Thoracic aorta (tissue), 2 donors: ENCODE measurements around the gene SMIM10. TPM values are rescaled to one million over a fixed set of nuclear protein-coding genes. Genes with fewer than 3 reads are reported as not detected.
"Not testable (repeated sequence)": the region's sequence is repeated elsewhere in the genome, so short reads cannot be mapped to it uniquely, and the experiment has no call there.

Experiments used
- ATAC-seq: fragments of 150-250 bp; one replicate; pipeline ENCODE4 v1.8.0; 2017; ENCODE audit warnings: low read depth; ENCODE audit not compliant: insufficient number of reproducible peaks, low FRiP score
- DNase-seq: peaks from one replicate; pipeline ENCODE4 v3.0.0-alpha.2; 2020; ENCODE audit warnings: low spot score
- H3K27ac ChIP-seq, 2 donors: fragments of 200-600 bp; sonication (generic); 1 replicate in 1 of 2; 2 replicates in 1 of 2; pipeline ENCODE4 v1.5.1; 2016; ENCODE audit warnings: mild to moderate bottlenecking in 2 of 2, moderate library complexity in 2 of 2
- H3K27me3 ChIP-seq: fragments of 200-600 bp; sonication (generic); replicated peaks from 2 replicates; pipeline ENCODE4 v1.6.0; 2016; ENCODE audit warnings: mild to moderate bottlenecking; ENCODE audit not compliant: insufficient read depth
- H3K36me3 ChIP-seq: fragments of 200-600 bp; sonication (generic); one replicate; pipeline ENCODE4 v1.5.1; 2016
- H3K4me1 ChIP-seq, 2 donors: fragments of 200-600 bp; sonication (generic); 1 replicate in 1 of 2; 2 replicates in 1 of 2; pipeline versions ENCODE4 v1.5.1 to v1.6.0; 2016; ENCODE audit warnings: low read depth in 2 of 2, mild to moderate bottlenecking in 1 of 2; ENCODE audit not compliant: control insufficient read depth in 1 of 2
- H3K4me3 ChIP-seq: fragments of 200-600 bp; sonication (generic); 2 replicates; pipeline ENCODE4 v1.5.1; 2016; ENCODE audit warnings: mild to moderate bottlenecking
- H3K9me3 ChIP-seq: fragments of 200-600 bp; sonication (generic); 2 replicates; pipeline ENCODE4 v1.5.1; 2016
- CTCF ChIP-seq: fragments of 200-600 bp; sonication (generic); IDR thresholded peaks from one replicate; pipeline ENCODE4 v1.5.1; 2019; ENCODE audit warnings: antibody characterized with exemption
- total RNA-seq, 2 donors: library from RNA; depleted of rRNA; stranded (reverse); fragments of >200 nt; gene quantifications; one replicate each; pipeline versions ENCODE4 v1.1.0 to v1.2.3, GENCODE V29; 2016

SMIM10 gene
- total RNA-seq, 2 donors from 2014 or later: 9.9 to 14.6 TPM

DNA sequence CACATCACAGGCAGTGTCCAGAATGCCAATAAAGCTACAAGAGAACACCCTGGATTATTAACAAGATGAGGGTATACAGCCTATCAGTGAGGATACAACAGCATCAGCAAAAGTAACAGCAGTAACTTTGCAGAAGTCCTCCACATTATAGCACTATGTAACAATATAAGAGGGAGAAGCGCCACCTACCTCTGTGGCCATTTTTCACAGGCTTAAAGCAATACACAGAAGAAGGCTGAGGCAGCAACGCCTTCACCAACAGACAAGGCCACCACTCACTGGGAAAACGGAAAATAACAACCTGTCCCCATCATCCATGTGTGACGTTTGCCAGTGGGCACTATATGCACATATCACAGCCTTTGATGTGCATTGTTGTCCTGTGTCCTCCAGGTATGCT is 19.0 kb downstream of the SMIM10 start:
- no peaks in the 10 kb centered on the region for H3K36me3 ChIP-seq
- H3K27ac ChIP-seq: no peak overlapping the region
- ATAC-seq (no peak), DNase-seq (no peak)
- no peak for TF ChIP-seq CTCF
- no peaks in the 10 kb centered on the region for H3K9me3 ChIP-seq
- H3K27me3 ChIP-seq: no peaks in the 10 kb centered on the region
- H3K4me1 ChIP-seq: no peaks in the 10 kb centered on the region
- H3K4me3 ChIP-seq: no peak overlapping the region

DNA sequence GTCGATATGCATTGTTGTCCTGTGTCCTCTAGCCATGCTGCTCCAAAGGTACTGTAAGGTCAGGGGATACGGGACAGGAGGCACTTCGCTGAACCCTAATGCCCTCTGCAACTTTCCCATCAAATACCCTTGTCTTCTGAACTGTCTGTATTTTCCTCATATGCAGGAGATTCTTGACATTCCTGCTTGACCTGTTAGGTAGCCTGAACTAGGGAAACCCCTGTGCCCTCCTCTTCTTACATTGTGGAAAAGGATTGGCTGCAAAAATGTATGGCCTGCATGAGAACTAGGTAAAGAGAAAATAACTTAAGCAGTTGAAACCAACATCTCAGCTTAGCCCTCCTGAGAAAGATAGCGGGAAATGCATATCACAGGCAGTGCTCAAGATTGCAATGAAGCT is 20.1 kb downstream of the SMIM10 start:
- TF ChIP-seq CTCF: no peak
- H3K4me1 ChIP-seq: no peaks in the 10 kb centered on the region
- no peaks in the 10 kb centered on the region for H3K9me3 ChIP-seq
- DNase-seq (no peak), ATAC-seq (no peak)
- H3K27me3 ChIP-seq: no peaks in the 10 kb centered on the region
- no peak overlapping the region for H3K4me3 ChIP-seq
- H3K27ac ChIP-seq: no peak overlapping the region
- no peaks in the 10 kb centered on the region for H3K36me3 ChIP-seq

GRCh38 chrX:135015523-135016245 is 24.9 kb downstream of the SMIM10 start:
- ATAC-seq (no peak), DNase-seq (no peak)
- no peak for TF ChIP-seq CTCF

GRCh38 chrX:135019890-135020289 is 29.1 kb downstream of the SMIM10 start:
- H3K27ac ChIP-seq, H3K36me3 ChIP-seq, H3K4me3 ChIP-seq, H3K4me1 ChIP-seq, DNase-seq, H3K9me3 ChIP-seq, H3K27me3 ChIP-seq, ATAC-seq: not testable (repeated sequence)

More at GRCh38 chrX:135015523-135016245, 24.9 kb downstream of the SMIM10 start:
- H3K36me3 ChIP-seq: no peaks in the 10 kb centered on the region
- no peak overlapping the region for H3K27ac ChIP-seq
- H3K4me3 ChIP-seq: no peak overlapping the region
- H3K9me3 ChIP-seq: no peaks in the 10 kb centered on the region
- no peaks in the 10 kb centered on the region for H3K27me3 ChIP-seq
- H3K4me1 ChIP-seq: peaks cover 0 to 2% of the 10 kb centered on the region in 2 donors

DNA sequence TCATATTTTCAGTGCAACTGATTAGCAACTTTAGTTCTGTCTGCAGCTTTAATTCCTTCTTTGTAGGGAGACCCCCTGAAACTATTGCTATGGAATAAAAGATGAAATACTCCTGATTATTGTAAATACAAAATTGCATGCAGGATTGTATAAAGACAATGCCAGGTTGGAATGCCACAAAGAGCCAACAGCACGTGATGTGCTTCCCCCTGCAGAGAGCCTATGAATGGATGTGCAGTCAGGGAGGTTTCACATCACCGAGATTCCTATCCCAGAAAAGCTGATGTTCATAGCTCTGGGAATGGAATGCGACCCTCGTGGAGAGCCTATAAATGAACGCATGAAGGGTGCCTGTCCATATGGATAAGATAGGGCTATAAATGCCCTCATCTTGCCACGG is 33.0 kb downstream of the SMIM10 start:
- ATAC-seq, H3K4me3 ChIP-seq, H3K27me3 ChIP-seq, H3K4me1 ChIP-seq, H3K9me3 ChIP-seq, H3K27ac ChIP-seq, DNase-seq, H3K36me3 ChIP-seq: not testable (repeated sequence)

GRCh38 chrX:135024526-135024925 is 33.7 kb downstream of the SMIM10 start:
- H3K27me3 ChIP-seq: no peaks in the 10 kb centered on the region
- ATAC-seq: no peak
- no peak overlapping the region for H3K27ac ChIP-seq
- DNase-seq: no peak
- H3K4me3 ChIP-seq: no peak overlapping the region
- H3K9me3 ChIP-seq: no peaks in the 10 kb centered on the region
- no peaks in the 10 kb centered on the region for H3K36me3 ChIP-seq
- no peak for TF ChIP-seq CTCF
- H3K4me1 ChIP-seq: peaks cover 3 to 9% of the 10 kb centered on the region in 2 donors

- ATAC-seq, H3K4me3 ChIP-seq, H3K27me3 ChIP-seq, H3K4me1 ChIP-seq, H3K36me3 ChIP-seq, DNase-seq, H3K27ac ChIP-seq, H3K9me3 ChIP-seq: not testable (repeated sequence)
Observed at GRCh38 chrX:135030207-135030963, 39.6 kb downstream of the SMIM10 start.

- not testable (repeated sequence) for H3K9me3 ChIP-seq, H3K4me1 ChIP-seq, H3K27me3 ChIP-seq, H3K27ac ChIP-seq, ATAC-seq, H3K4me3 ChIP-seq, DNase-seq, H3K36me3 ChIP-seq
Observed at GRCh38 chrX:135041149-135042123, 50.6 kb downstream of the SMIM10 start.
